Ishikawa (cell line): ENCODE results near the gene PRPF40B.

Experiments used
- CEBPB ChIP-seq: IDR thresholded peaks from 2 replicates; pipeline ENCODE4 v1.6.1; 2012
- CREB1 ChIP-seq: IDR thresholded peaks from 2 replicates; pipeline ENCODE4 v1.6.1; 2012; ENCODE audit warnings: low read depth
- EGR1 ChIP-seq: IDR thresholded peaks from 2 replicates; pipeline ENCODE4 v1.6.1; 2012
- EP300 ChIP-seq: IDR thresholded peaks from 2 replicates; pipeline ENCODE4 v1.6.1; 2012; ENCODE audit warnings: borderline replicate concordance
- RAD21 ChIP-seq: IDR thresholded peaks from 2 replicates; pipeline ENCODE4 v1.6.1; 2012; ENCODE audit warnings: low read depth
- TCF12 ChIP-seq: IDR thresholded peaks from 2 replicates; pipeline ENCODE4 v1.6.1; 2012; ENCODE audit warnings: low read depth
- TEAD4 ChIP-seq: IDR thresholded peaks from 2 replicates; pipeline ENCODE4 v1.6.1; 2012
- ZBTB7A ChIP-seq: IDR thresholded peaks from 2 replicates; pipeline ENCODE4 v1.6.1; 2012; ENCODE audit warnings: low read depth
- TF ChIP-seq, protein P1 (sequence below): IDR thresholded peaks from 2 replicates; pipeline ENCODE4 v1.6.1; 2012
- TF ChIP-seq, protein P2 (sequence below): IDR thresholded peaks from 2 replicates; pipeline ENCODE4 v1.6.1; 2012; ENCODE audit warnings: low read depth, mild to moderate bottlenecking

DNA sequence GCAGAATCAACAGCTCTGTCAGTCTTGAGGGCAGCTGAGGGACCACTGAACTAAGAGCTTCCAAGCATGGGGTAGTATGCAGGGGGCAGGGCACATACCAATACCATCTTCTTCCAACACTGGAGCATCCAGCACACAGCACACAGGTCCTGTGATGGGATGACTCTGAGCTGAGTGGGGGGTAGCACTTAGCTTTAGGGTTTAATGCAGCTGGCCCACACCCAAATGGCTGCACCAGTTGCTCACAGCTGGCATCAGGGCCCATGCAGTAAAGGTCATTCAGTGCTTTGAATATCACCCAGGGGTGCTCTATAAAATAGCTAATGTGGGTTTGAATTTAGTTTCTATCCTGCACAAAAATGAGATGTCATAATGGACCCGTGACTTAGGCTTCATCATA lies 19.6 kb upstream of the PRPF40B start:
- TF ChIP-seq RAD21 (no peak), CREB1 (no peak), EGR1 (no peak), CEBPB (no peak), TCF12 (no peak), EP300 (no peak), ZBTB7A (no peak), TEAD4 (no peak)
- TF ChIP-seq, protein P1, sequence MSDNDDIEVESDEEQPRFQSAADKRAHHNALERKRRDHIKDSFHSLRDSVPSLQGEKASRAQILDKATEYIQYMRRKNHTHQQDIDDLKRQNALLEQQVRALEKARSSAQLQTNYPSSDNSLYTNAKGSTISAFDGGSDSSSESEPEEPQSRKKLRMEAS: no peak
- TF ChIP-seq, protein P2, sequence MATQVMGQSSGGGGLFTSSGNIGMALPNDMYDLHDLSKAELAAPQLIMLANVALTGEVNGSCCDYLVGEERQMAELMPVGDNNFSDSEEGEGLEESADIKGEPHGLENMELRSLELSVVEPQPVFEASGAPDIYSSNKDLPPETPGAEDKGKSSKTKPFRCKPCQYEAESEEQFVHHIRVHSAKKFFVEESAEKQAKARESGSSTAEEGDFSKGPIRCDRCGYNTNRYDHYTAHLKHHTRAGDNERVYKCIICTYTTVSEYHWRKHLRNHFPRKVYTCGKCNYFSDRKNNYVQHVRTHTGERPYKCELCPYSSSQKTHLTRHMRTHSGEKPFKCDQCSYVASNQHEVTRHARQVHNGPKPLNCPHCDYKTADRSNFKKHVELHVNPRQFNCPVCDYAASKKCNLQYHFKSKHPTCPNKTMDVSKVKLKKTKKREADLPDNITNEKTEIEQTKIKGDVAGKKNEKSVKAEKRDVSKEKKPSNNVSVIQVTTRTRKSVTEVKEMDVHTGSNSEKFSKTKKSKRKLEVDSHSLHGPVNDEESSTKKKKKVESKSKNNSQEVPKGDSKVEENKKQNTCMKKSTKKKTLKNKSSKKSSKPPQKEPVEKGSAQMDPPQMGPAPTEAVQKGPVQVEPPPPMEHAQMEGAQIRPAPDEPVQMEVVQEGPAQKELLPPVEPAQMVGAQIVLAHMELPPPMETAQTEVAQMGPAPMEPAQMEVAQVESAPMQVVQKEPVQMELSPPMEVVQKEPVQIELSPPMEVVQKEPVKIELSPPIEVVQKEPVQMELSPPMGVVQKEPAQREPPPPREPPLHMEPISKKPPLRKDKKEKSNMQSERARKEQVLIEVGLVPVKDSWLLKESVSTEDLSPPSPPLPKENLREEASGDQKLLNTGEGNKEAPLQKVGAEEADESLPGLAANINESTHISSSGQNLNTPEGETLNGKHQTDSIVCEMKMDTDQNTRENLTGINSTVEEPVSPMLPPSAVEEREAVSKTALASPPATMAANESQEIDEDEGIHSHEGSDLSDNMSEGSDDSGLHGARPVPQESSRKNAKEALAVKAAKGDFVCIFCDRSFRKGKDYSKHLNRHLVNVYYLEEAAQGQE: no peak
